ENCODE results near the gene ZCWPW1. TPM values are rescaled to one million over a fixed set of nuclear protein-coding genes. Genes with fewer than 3 reads are reported as not detected.

Gene ZCWPW1
- total and polyA plus RNA-seq, 2 donors (not counting 1 experiment from before 2014, with no cell fraction given) = 11.3 to 28.0 TPM

GRCh38 chr7:100370746-100371145 is 57.8 kb downstream of the ZCWPW1 start:
- Histone ChIP-seq H3K27ac (ENCODE audit: low read length in 2 of 2) (peak overlapping the region; percentile 97 to 99), H2AFZ (ENCODE audit: insufficient read depth, low read depth, low read length, poor library complexity, severe bottlenecking) (no peak overlapping the region), H3K4me2 (replicated peaks; ENCODE audit: low read depth, low read length, poor library complexity, severe bottlenecking) (no peak overlapping the region), H3K4me1 (ENCODE audit: control insufficient read depth in 2 of 2, insufficient read depth in 2 of 2, low read length in 2 of 2) (peaks cover 67 to 88% of the 10 kb centered on the region in 2 donors), H3K27me3 (replicated peaks in 1 of 4; ENCODE audit: control extremely low read depth in 1 of 4, control insufficient read depth in 3 of 4, insufficient read depth in 4 of 4, low read length in 3 of 4) (no peaks in the 10 kb centered on the region), H4K20me1 (ENCODE audit: control insufficient read depth, insufficient read depth, low read length, poor library complexity, severe bottlenecking) (no peaks in the 10 kb centered on the region), H3K79me2 (ENCODE audit: control insufficient read depth, insufficient read depth, low read length) (peaks cover 7% of the 10 kb centered on the region), H3K4me3 (ENCODE audit: control extremely low read depth in 1 of 5, extremely low read depth in 1 of 5, insufficient read depth in 1 of 5, low read depth in 2 of 5, low read length in 4 of 5) (no peak overlapping the region), H3K36me3 (replicated peaks in 1 of 2; ENCODE audit: control extremely low read depth in 1 of 2, control insufficient read depth in 1 of 2, extremely low read depth in 1 of 2, insufficient read depth in 2 of 2, low read length in 1 of 2) (no peaks in the 10 kb centered on the region), H3K9me3 (ENCODE audit: control extremely low read depth in 1 of 3, control insufficient read depth in 2 of 3, insufficient read depth in 1 of 3, low read length in 2 of 3) (no peaks in the 10 kb centered on the region), H3K9ac (ENCODE audit: low read length) (no peak overlapping the region)
- ChIA-PET POLR2A (interaction anchor here (0.6 to 0.7 kb wide), 2 partner anchors 8 to 59 kb away, joined by 3 read pairs; no protein-coding TSS in a partner anchor), CTCF (interaction anchor here (5.7 kb wide), 1 partner anchor 36 kb away, joined by 49 read pairs; no protein-coding TSS in a partner anchor)
- Mint-ChIP-seq H3K9me3 (ENCODE audit: insufficient read depth) (no peaks in the 10 kb centered on the region), H3K4me1 (peaks cover 82% of the 10 kb centered on the region), H3K27ac (peak overlapping the region; percentile 92), H3K27me3 (no peaks in the 10 kb centered on the region), H3K4me3 (peak overlapping the region; percentile 47)
- TF ChIP-seq CTCF (IDR thresholded peaks at IDR 0.05) = no peak
- no peak for TF ChIP-seq EZH2 (IDR thresholded peaks at IDR 0.05; ENCODE audit: borderline replicate concordance, insufficient read depth, low read depth, low read length, poor library complexity, severe bottlenecking)
- intact Hi-C loops (cut with micrococcal nuclease) = no loop called here
- 100% methylated on average over 4 of the region's 6 CpGs for WGBS (ENCODE audit: insufficient coverage)
- no peak for ATAC-seq (ENCODE audit: low read depth)
- DNase-seq = no peak

- POLR2A ChIA-PET = interaction anchor here (0.7 kb wide), 1 partner anchor 60 kb away, joined by 3 read pairs; no protein-coding TSS in a partner anchor
These were observed 58.2 kb downstream of the ZCWPW1 start for GRCh38 chr7:100370303-100370702.

More at GRCh38 chr7:100370303-100370702, 58.2 kb downstream of the ZCWPW1 start:
- peak overlapping the region; percentile 72 for H3K4me2 ChIP-seq (replicated peaks; ENCODE audit: low read depth, low read length, poor library complexity, severe bottlenecking)
- H4K20me1 ChIP-seq (ENCODE audit: control insufficient read depth, insufficient read depth, low read length, poor library complexity, severe bottlenecking) = no peaks in the 10 kb centered on the region
- H3K4me1 Mint-ChIP-seq = peaks cover 84% of the 10 kb centered on the region
- H3K9me3 ChIP-seq (ENCODE audit: control extremely low read depth in 1 of 3, control insufficient read depth in 2 of 3, insufficient read depth in 1 of 3, low read length in 2 of 3) = no peaks in the 10 kb centered on the region
- no peak overlapping the region for H3K4me3 ChIP-seq (ENCODE audit: control extremely low read depth in 1 of 5, extremely low read depth in 1 of 5, insufficient read depth in 1 of 5, low read depth in 2 of 5, low read length in 4 of 5)
- H3K27me3 ChIP-seq (replicated peaks in 1 of 4; ENCODE audit: control extremely low read depth in 1 of 4, control insufficient read depth in 3 of 4, insufficient read depth in 4 of 4, low read length in 3 of 4) = no peaks in the 10 kb centered on the region
- CTCF ChIA-PET = interaction anchor here (2.2 to 5.7 kb wide), 2 partner anchors 11 to 37 kb away, joined by 11 to 49 read pairs; no protein-coding TSS in a partner anchor
- peaks cover 7% of the 10 kb centered on the region for H3K79me2 ChIP-seq (ENCODE audit: control insufficient read depth, insufficient read depth, low read length)
- intact Hi-C loops (cut with micrococcal nuclease) = no loop called here
- TF ChIP-seq EZH2 (IDR thresholded peaks at IDR 0.05; ENCODE audit: borderline replicate concordance, insufficient read depth, low read depth, low read length, poor library complexity, severe bottlenecking) = no peak
- TF ChIP-seq CTCF (IDR thresholded peaks at IDR 0.05) = no peak
- WGBS (ENCODE audit: insufficient coverage) = 77% methylated on average over 3 of the region's 4 CpGs
- peak overlapping the region; percentile 97 to 99 for H3K27ac ChIP-seq (ENCODE audit: low read length in 2 of 2)
- H3K4me3 Mint-ChIP-seq = peak overlapping the region; percentile 23
- H3K36me3 ChIP-seq (replicated peaks in 1 of 2; ENCODE audit: control extremely low read depth in 1 of 2, control insufficient read depth in 1 of 2, extremely low read depth in 1 of 2, insufficient read depth in 2 of 2, low read length in 1 of 2) = no peaks in the 10 kb centered on the region
- H3K27me3 Mint-ChIP-seq = no peaks in the 10 kb centered on the region
- H3K27ac Mint-ChIP-seq = peak overlapping the region; percentile 92
- no peaks in the 10 kb centered on the region for H3K9me3 Mint-ChIP-seq (ENCODE audit: insufficient read depth)
- peaks cover 71 to 92% of the 10 kb centered on the region in 2 donors for H3K4me1 ChIP-seq (ENCODE audit: control insufficient read depth in 2 of 2, insufficient read depth in 2 of 2, low read length in 2 of 2)
- H2AFZ ChIP-seq (ENCODE audit: insufficient read depth, low read depth, low read length, poor library complexity, severe bottlenecking) = no peak overlapping the region
- ATAC-seq (ENCODE audit: low read depth) = no peak
- peak overlapping the region; percentile 17 for H3K9ac ChIP-seq (ENCODE audit: low read length)
- DNase-seq = peak; percentile 25

All from B cell (primary cell).